GM06990 (cell line): Measurements from ENCODE around the gene MALL.
"Not testable (repeated sequence)": the region's sequence is repeated elsewhere in the genome, so short reads cannot be mapped to it uniquely, and the experiment has no call there.

Source experiments
- DNase-seq: peaks from one replicate; pipeline ENCODE4 v3.0.0-alpha.2; 2011; ENCODE audit not compliant: insufficient read length; ENCODE audit errors: extremely low read depth
- H3K27me3 ChIP-seq: replicated peaks from 2 replicates; pipeline ENCODE4 v1.6.0; 2011; ENCODE audit warnings: low read length; ENCODE audit not compliant: control insufficient read depth, insufficient read depth
- H3K36me3 ChIP-seq: 2 replicates; pipeline ENCODE4 v1.5.1; 2011; ENCODE audit warnings: low read length; ENCODE audit not compliant: control insufficient read depth, insufficient read depth
- H3K4me3 ChIP-seq: replicated peaks from 2 replicates; pipeline ENCODE4 v1.5.1; 2011; ENCODE audit warnings: low read depth, mild to moderate bottlenecking, control low read depth, low read length
- CTCF ChIP-seq: IDR thresholded peaks from 2 replicates; pipeline ENCODE4 v1.5.1; 2011; ENCODE audit warnings: low read length, control low read depth, mild to moderate bottlenecking, inconsistent platforms; ENCODE audit not compliant: insufficient read depth, poor library complexity, severe bottlenecking

MALL gene

GRCh38 chr2:110115291-110116032 lies at the start of gene MALL:
Gene MALL (minus strand): TSS chr2:110115822. CDS start chr2:110115792, 30 bp downstream.
- H3K4me3 ChIP-seq = no peak within 1 kb of the TSS
- DNase-seq = no peak

GRCh38 chr2:110157153-110157793 lies 41.7 kb upstream of the MALL start:
- DNase-seq = peak; percentile 2
- TF ChIP-seq CTCF = peak; percentile 77
- H3K4me3 ChIP-seq = no peak overlapping the region
- no peaks in the 10 kb centered on the region for H3K27me3 ChIP-seq
- H3K36me3 ChIP-seq = no peaks in the 10 kb centered on the region

More at GRCh38 chr2:110115291-110116032, at the start of gene MALL:
- no peaks in the 10 kb centered on the region for H3K36me3 ChIP-seq
- no peak for TF ChIP-seq CTCF
- peaks cover 1% of the 10 kb centered on the region; the same call in 1 of the 2 replicates for H3K27me3 ChIP-seq

DNA sequence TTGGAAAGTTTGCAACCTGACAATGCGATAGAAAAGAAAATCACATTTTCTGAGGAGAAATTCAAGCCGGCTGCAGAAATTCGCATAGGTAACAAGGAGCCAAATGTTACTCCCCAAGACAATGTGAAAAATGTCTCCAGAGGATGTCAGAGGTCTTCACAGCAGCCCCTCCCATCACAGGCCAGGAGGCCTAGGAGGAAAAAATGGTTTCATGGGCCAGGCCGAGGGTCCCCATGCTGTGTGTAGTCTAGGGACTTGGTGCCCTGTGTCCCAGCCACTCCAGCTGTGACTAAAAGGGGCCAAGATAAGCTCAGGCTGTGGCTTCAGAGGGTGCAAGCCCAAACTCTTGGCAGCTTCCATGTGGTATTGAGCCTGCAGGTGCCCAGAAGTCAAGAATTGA lies 39.2 kb upstream of the MALL start:
- DNase-seq, H3K27me3 ChIP-seq, H3K4me3 ChIP-seq, H3K36me3 ChIP-seq: not testable (repeated sequence)

DNA sequence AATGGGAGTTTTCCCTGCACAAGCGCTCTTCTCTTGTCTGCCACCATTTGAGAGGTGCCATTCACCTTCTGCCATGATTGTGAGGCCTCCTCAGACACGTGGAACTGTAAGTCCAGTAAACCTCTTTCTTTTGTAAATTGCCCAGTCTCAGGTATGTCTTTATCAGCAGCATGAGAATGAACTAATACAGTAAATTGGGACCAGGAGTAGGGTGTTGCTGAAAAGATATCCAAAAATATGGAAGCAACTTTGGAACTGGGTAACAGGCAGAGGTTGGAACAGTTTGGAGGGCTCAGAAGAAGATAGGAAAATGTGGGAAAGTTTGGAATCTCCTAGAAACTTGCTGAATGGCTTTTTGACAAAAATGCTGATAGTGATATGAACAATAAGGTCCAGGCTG lies 38.6 kb upstream of the MALL start:
- H3K27me3 ChIP-seq, DNase-seq, H3K4me3 ChIP-seq: not testable (repeated sequence)

GRCh38 chr2:110153416-110153815 lies 37.8 kb upstream of the MALL start:
- no peaks in the 10 kb centered on the region for H3K36me3 ChIP-seq
- TF ChIP-seq CTCF = no peak
- no peak for DNase-seq
- H3K27me3 ChIP-seq = no peaks in the 10 kb centered on the region
- no peak overlapping the region for H3K4me3 ChIP-seq

More for the DNA sequence above, 38.6 kb upstream of the MALL start:
- H3K36me3 ChIP-seq = not testable (repeated sequence)

DNA sequence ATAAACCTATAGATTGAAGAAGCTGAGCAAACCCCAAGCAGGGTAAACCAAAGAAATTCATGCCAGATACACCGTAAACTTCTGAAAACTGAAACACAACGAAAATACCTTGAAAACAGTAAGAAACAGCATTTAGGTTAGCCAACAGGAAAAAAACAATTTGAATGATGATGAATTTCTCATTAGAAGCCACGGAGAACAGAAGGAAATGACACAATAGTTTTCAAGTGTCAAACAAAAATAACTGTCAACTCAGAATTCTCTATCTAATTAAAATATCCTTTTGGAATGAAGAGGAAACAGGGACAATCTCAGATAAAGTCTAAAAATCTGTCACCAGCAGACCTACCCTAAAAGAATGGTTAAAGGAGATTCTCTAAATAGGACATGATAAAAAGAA lies 37.3 kb upstream of the MALL start:
- no peak for DNase-seq
- H3K27me3 ChIP-seq = no peaks in the 10 kb centered on the region
- no peaks in the 10 kb centered on the region for H3K36me3 ChIP-seq
- H3K4me3 ChIP-seq = no peak overlapping the region
- no peak for TF ChIP-seq CTCF
